Fibroblast of the aortic adventitia (primary cell): Measurements from ENCODE around the gene RFXANK. TPM values are rescaled to one million over a fixed set of nuclear protein-coding genes. Genes with fewer than 3 reads are reported as not detected.

Experiments
- DNase-seq: peaks from one replicate; pipeline ENCODE4 v3.0.0-alpha.2; 2010; ENCODE audit warnings: low read depth
- H3K4me3 ChIP-seq: 2 replicates; pipeline ENCODE4 v1.5.1; 2011; ENCODE audit warnings: low read depth, mild to moderate bottlenecking, control low read depth, low read length, moderate library complexity
- total RNA-seq: library from RNA; depleted of rRNA; stranded (reverse); fragments of >200 nt; gene quantifications from 2 replicates; pipeline ENCODE4 v1.2.3, GENCODE V29; 2012; ENCODE audit warnings: low replicate concordance
- TF ChIP-seq, protein P1 (sequence below): IDR thresholded peaks from 2 replicates; pipeline ENCODE4 v1.5.1; 2011; ENCODE audit warnings: mild to moderate bottlenecking, low read length, control low read depth, inconsistent platforms; ENCODE audit not compliant: insufficient read depth

Gene RFXANK
- total RNA-seq, 1 donor, result 38.0 TPM

DNA sequence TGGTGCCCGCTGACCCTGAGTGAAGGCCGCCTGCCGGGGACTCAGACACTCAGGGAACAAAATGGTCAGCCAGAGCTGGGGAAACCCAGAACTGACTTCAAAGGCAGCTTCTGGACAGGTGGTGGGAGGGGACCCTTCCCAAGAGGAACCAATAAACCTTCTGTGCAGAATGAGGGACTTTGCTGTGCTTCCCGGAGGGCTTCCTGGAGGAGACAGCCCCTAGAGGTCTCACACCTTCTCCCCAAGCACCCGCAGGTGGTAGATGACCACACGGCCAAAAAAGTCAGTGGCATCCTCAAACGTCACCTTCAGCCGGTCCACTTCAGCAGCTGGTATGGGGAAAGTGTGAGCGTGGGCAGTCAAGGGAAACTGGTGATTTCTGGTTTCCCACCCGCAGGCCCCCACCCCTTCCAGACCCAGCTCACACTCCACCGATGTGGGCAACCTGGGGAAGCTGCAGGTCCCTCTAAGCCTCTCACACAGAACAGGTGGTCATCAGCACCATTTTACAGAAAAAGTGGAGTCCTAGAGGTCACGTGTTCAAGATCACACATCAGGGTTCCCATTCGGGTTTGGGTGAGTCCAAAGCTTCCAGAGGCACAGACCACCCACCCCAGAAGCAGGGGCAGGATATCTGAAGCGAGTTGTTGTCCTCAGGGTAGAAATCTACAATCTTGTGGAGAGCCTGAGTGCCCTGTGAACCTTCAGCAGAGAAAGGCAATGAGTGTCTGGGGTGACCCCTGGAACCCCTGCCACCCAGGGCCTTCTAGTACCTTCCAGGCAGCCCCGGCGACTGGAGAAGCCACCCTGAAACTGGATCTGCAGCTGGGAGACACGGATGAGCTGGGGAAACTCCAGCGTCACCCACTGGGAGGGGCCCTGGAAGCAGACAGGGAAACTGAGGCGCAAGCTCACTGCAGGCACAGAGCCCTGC lies 9.9 kb downstream of the RFXANK start:
- DNase-seq, result no peak
- TF ChIP-seq, protein P1, sequence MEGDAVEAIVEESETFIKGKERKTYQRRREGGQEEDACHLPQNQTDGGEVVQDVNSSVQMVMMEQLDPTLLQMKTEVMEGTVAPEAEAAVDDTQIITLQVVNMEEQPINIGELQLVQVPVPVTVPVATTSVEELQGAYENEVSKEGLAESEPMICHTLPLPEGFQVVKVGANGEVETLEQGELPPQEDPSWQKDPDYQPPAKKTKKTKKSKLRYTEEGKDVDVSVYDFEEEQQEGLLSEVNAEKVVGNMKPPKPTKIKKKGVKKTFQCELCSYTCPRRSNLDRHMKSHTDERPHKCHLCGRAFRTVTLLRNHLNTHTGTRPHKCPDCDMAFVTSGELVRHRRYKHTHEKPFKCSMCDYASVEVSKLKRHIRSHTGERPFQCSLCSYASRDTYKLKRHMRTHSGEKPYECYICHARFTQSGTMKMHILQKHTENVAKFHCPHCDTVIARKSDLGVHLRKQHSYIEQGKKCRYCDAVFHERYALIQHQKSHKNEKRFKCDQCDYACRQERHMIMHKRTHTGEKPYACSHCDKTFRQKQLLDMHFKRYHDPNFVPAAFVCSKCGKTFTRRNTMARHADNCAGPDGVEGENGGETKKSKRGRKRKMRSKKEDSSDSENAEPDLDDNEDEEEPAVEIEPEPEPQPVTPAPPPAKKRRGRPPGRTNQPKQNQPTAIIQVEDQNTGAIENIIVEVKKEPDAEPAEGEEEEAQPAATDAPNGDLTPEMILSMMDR, result no peak
- H3K4me3 ChIP-seq, result peak overlapping the region; percentile 82

DNA sequence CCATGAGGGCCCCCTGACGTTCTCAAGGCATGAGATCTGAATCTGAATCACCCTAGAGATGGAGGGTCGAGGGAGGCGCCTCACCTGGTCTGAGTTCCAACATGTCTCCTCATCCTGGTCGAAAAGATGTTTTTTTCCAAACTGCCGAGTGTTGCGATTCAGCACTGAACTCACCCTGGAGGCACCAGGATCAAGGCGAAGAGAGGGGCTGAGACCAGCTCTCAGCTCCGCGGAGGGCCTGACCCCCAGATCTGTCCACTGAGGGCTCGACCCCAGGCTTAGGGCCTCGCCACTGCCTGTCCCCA lies 10.6 kb downstream of the RFXANK start:
- TF ChIP-seq, protein P1, result no peak
- peak overlapping the region; percentile 82 for H3K4me3 ChIP-seq
- no peak for DNase-seq

DNA sequence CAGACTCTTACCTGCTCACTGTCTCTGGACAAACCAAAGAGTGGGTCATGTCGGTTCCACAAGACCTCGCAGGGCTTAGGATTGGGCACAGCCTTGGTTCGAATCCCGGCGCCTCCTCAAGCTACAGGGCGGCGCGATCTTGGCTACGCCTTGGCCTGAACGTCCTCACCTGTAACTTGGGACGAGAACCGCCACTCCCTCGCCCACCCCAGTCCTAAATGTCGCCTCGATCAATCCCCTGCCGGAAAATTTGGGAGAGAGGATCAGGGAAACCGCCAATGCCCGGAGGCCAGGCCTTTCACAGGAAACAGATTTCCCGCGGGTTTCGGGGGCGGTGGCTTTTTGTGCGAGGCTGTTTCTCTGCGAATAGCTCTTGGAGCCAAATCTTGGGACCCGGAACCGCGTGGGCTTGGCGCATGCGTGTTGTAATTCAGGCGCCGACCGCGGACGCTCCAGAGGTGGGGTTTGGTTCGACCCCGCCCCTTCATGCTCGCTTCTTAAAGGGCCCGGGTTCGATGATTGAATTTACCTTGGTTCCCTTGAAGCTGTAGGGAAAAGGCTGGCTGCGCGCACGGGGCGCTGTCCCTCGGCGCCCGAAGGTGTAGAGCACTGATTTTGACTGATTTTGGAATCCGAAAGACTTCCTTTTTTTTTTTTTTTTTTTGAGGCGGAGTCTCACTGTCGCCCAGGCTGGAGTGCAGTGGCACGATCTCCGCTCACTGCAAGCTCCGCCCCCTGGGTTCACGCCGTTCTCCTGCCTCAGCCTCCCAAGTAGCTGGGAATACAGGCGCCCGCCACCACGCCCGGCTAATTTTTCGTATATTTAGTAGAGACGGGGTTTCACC lies 11.2 kb downstream of the RFXANK start, which contains the start of gene NR2C2AP:
Gene NR2C2AP, minus strand, starts transcription at position 403 of the 845 bp plus-strand sequence. Its CDS starts 354 bp downstream, at position 49.
- H3K4me3 ChIP-seq, result peak within 1 kb of the TSS; percentile 82
- TF ChIP-seq, protein P1, result no peak

DNA sequence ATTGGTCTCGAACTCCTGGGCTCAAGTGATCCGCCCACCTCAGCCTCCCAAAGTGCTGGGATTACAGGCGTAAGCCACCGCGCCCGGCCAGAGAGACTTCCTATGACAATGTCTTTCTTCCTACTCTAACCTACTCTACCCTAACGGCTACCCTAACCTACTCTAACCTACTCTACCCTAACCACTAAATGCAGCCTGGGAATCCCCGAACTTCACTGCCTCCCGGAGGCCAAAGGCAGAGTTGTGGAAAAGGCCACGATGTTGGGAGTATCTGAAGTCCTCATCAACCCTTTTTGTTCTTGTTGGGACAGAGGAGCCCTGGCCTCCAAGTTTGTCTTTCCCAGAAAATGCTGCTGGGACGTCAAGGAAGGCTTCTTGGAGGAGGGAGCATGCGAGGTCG lies 12.1 kb downstream of the RFXANK start:
- TF ChIP-seq, protein P1, result no peak
- no peak overlapping the region for H3K4me3 ChIP-seq
- no peak for DNase-seq

More for the DNA sequence above, 11.2 kb downstream of the RFXANK start, which contains the start of gene NR2C2AP:
- peak; percentile 93 for DNase-seq

DNA sequence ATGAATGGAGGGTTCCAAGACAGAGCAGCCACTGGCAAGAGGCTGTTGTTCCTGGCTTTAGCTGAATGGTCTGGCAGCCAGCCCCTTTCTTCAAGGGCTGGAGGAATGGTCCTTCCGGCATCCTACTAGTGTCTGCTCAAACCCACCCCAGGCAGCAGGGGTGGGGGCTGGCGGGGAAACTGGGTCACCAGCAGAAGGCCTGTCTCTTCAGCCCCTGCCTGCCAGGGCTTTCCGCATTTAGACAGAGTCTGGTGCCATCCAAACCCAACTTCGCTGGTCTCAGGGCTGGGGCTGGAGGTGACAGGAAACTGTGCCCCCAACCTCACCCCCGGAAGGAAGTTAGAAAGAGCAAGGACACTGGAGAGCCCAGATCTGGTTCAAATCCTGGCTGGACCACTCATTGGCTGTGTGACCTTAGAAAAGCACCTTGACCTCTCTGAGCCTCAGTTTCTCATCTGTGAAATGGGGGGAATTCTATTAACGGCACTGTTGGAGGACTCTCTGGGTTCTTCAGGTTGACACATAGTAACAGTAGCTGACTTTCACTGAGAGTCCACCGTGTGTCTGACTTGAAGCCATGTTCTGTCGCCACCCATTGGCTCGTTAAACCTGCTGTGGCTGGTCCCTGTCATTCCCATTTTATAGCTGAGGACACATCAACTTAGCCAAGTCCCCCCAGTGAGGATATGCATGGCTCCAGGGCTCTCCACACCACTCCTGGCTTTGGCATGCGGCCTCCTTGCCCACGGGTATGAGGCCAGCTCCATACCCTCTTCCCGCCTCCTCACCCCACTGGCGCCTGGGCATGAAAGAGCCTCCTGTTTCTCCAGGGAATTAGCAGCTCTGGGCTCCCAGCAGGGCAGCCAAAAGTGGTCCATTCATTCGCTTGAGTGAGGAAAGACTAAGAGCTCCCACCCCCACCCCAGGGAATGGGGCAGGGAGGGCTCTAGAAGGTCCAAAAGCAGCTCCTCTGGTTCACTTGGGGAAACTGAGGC lies 13.7 kb downstream of the RFXANK start:
- TF ChIP-seq, protein P1, result no peak
- DNase-seq, result no peak
- H3K4me3 ChIP-seq, result no peak overlapping the region

DNA sequence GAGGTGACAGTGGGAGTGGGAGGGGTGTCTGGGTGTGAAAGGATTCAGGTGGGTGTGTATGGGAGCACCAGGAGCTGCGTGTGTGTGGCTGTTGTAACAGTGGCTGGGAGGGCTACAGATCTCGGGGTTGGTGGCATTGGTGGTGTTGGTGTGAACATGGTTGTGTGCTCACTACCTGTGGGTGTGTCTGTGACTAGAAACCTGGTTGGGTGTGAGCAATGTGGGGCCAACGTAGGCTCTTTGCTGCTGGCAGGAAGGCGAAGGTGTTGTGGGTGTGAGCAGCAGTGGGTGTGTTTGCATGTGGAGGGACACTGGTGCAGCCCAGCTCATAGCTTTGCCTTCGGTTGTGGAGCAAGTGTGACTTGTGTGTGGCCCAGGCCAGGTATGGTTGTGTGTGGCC lies 14.9 kb downstream of the RFXANK start:
- H3K4me3 ChIP-seq, result no peak overlapping the region
- no peak for DNase-seq
- TF ChIP-seq, protein P1, result no peak
